ENCODE data around the gene PTPRN2. TPM values are rescaled to one million over a fixed set of nuclear protein-coding genes. Genes with fewer than 3 reads are reported as not detected.

The PTPRN2 gene
- total and polyA plus RNA-seq, 2 of the 8 experiments (the other 6 are each of a cell fraction or from before 2014, with no cell fraction given): 2.6 to 4.5 TPM

GRCh38 chr7:158056761-158057160, 530.9 kb downstream of the PTPRN2 start:
- Histone ChIP-seq H3K18ac (ENCODE audit: extremely low read depth, low read length) (no peak overlapping the region), H4K20me1 (replicated peaks in 1 of 2; ENCODE audit: control insufficient read depth in 1 of 2, insufficient read depth in 2 of 2, low read length in 2 of 2) (no peaks in the 10 kb centered on the region), H2BK15ac (ENCODE audit: low read length) (no peak overlapping the region), H2AK5ac (ENCODE audit: low read depth, low read length) (no peak overlapping the region), H3K4ac (replicated peaks; ENCODE audit: insufficient read length, low read depth, low read length) (no peak overlapping the region), H3K4me1 (replicated peaks in 1 of 4; ENCODE audit: control insufficient read depth in 3 of 4, insufficient read depth in 4 of 4, low read length in 3 of 4) (no peaks in the 10 kb centered on the region), H3K9ac (replicated peaks in 1 of 4; ENCODE audit: extremely low read depth in 1 of 4, low read depth in 3 of 4, low read length in 3 of 4) (no peak overlapping the region), H3K4me3 (ENCODE audit: extremely low read depth in 1 of 4, insufficient read depth in 2 of 4, low read depth in 3 of 4, low read length in 4 of 4) (no peak overlapping the region), H3K4me2 (ENCODE audit: insufficient read depth in 1 of 2, low read depth in 2 of 2, low read length in 2 of 2) (no peak overlapping the region), H4K91ac (replicated peaks; ENCODE audit: insufficient read length, low read length) (no peak overlapping the region), H3K36me3 (ENCODE audit: control insufficient read depth in 2 of 4, insufficient read depth in 4 of 4, low read length in 3 of 4) (no peaks in the 10 kb centered on the region), H3K79me1 (ENCODE audit: low read depth, low read length) (no peaks in the 10 kb centered on the region), H2BK12ac (ENCODE audit: low read depth, low read length) (no peak overlapping the region), H3K9me3 (ENCODE audit: insufficient read depth in 2 of 2, low read depth in 1 of 2, low read length in 1 of 2) (peaks cover 38 to 43% of the 10 kb centered on the region in 2 experiments), H3K23me2 (ENCODE audit: low read depth, low read length) (no peaks in the 10 kb centered on the region), H3K27ac (ENCODE audit: low read depth, low read length) (no peak overlapping the region), H3K79me2 (ENCODE audit: control insufficient read depth in 1 of 2, insufficient read depth in 2 of 2, low read length in 2 of 2) (no peaks in the 10 kb centered on the region), H3K14ac (ENCODE audit: insufficient read length) (no peak overlapping the region), H2BK20ac (ENCODE audit: low read length) (no peak overlapping the region), H3K56ac (replicated peaks; ENCODE audit: insufficient read length, low read depth, low read length) (no peak overlapping the region), H4K5ac (ENCODE audit: insufficient read length, low read depth, low read length) (no peak overlapping the region), H3K27me3 (replicated peaks in 1 of 4; ENCODE audit: control insufficient read depth in 3 of 4, extremely low read depth in 1 of 4, insufficient read depth in 3 of 4, low read length in 3 of 4) (no peaks in the 10 kb centered on the region), H3K23ac (ENCODE audit: insufficient read length) (no peak overlapping the region), H2BK120ac (replicated peaks; ENCODE audit: low read depth, low read length) (no peak overlapping the region), H2BK5ac (ENCODE audit: low read depth, low read length) (no peak overlapping the region), H4K8ac (ENCODE audit: extremely low read depth, insufficient read depth, low read length) (no peak overlapping the region), H2AFZ (ENCODE audit: low read length) (no peak overlapping the region)
- ChIA-PET CTCF (ENCODE audit: partially characterized antibody) (interaction anchor here (0.6 to 1.3 kb wide), 4 partner anchors 19 to 356 kb away, joined by 3 read pairs; no protein-coding TSS in a partner anchor), POLR2A (ENCODE audit: partially characterized antibody) (no interaction called here)
- DNase-seq (ENCODE audit: low read depth in 1 of 2, low spot score in 2 of 2) (no peak), FAIRE-seq (no peak)
- 93% methylated on average over 17 of the region's 17 CpGs; no CpG with 5 or more reads in 1 of the 2 experiments for whole genome bisulfite sequencing, 2 experiments (ENCODE audit: extremely low coverage in 1 of 2, insufficient coverage in 1 of 2, insufficient read length in 1 of 2, insufficient replicate concordance in 2 of 2, low coverage in 1 of 2, low lambda C conversion rate in 2 of 2, missing lambda C conversion rate in 1 of 2)
- no peak for TF ChIP-seq JUN (IDR thresholded peaks at IDR 0.05; ENCODE audit: low read depth, low read length)
- no peak for TF ChIP-seq BRCA1 (IDR thresholded peaks at IDR 0.05; ENCODE audit: low read depth, low read length)

Data from H1 (cell line).